H54 (cell line): ENCODE results near the gene MED13L.
"Not testable (repeated sequence)": the region's sequence is repeated elsewhere in the genome, so short reads cannot be mapped to it uniquely, and the experiment has no call there.

ENCODE experiments used
- DNase-seq: peaks from one replicate; pipeline ENCODE4 v3.0.0; 2011; ENCODE audit warnings: low spot score, mixed read lengths; ENCODE audit not compliant: insufficient read length
- FAIRE-seq: peaks from 3 replicates; lab custom pipeline; 2011; peaks lifted over from hg19 to GRCh38; lab: Jason Lieb, UNC
- POLR2A ChIP-seq: IDR thresholded peaks from 2 replicates; pipeline ENCODE4 v1.6.1; 2011; ENCODE audit warnings: low read depth, mild to moderate bottlenecking, low read length

MED13L gene

GRCh38 chr12:116297224-116297834, 19.8 kb upstream of the MED13L start:
- no peak for DNase-seq
- FAIRE-seq = no peak
- TF ChIP-seq POLR2A = no peak

- no peak for FAIRE-seq
- no peak for DNase-seq
- TF ChIP-seq POLR2A = no peak
Observed at GRCh38 chr12:116295327-116296263, 18.1 kb upstream of the MED13L start.

GRCh38 chr12:116294454-116295165, 17.1 kb upstream of the MED13L start:
- DNase-seq = no peak
- no peak for FAIRE-seq
- TF ChIP-seq POLR2A = no peak

- TF ChIP-seq POLR2A = no peak
- FAIRE-seq (no peak), DNase-seq (no peak)
Observed at GRCh38 chr12:116293687-116294453, 16.4 kb upstream of the MED13L start.

- TF ChIP-seq POLR2A = no peak
- FAIRE-seq (no peak), DNase-seq (no peak)
Observed at GRCh38 chr12:116291218-116291617, 13.7 kb upstream of the MED13L start.

- FAIRE-seq (no peak), DNase-seq (no peak)
- TF ChIP-seq POLR2A = no peak
Observed at GRCh38 chr12:116288735-116289134, 11.2 kb upstream of the MED13L start.

GRCh38 chr12:116287842-116288301, 10.4 kb upstream of the MED13L start:
- FAIRE-seq (no peak), DNase-seq (no peak)
- TF ChIP-seq POLR2A = no peak

GRCh38 chr12:116284396-116284795, 6.9 kb upstream of the MED13L start:
- FAIRE-seq (no peak), DNase-seq (no peak)
- no peak for TF ChIP-seq POLR2A

- FAIRE-seq, DNase-seq: not testable (repeated sequence)
Observed at GRCh38 chr12:116283881-116284280, 6.4 kb upstream of the MED13L start.

- FAIRE-seq (no peak), DNase-seq (no peak)
- TF ChIP-seq POLR2A = no peak
Observed at GRCh38 chr12:116282371-116283286, 5.1 kb upstream of the MED13L start.

GRCh38 chr12:116280595-116281290, 3.2 kb upstream of the MED13L start:
- DNase-seq = no peak

GRCh38 chr12:116278667-116279066, 1.2 kb upstream of the MED13L start:
- DNase-seq (no peak), FAIRE-seq (no peak)
- TF ChIP-seq POLR2A = no peak

More at GRCh38 chr12:116280595-116281290, 3.2 kb upstream of the MED13L start:
- FAIRE-seq = no peak
- TF ChIP-seq POLR2A = no peak
